ENCODE measurements around the gene DLG2.

DLG2 gene

DNA sequence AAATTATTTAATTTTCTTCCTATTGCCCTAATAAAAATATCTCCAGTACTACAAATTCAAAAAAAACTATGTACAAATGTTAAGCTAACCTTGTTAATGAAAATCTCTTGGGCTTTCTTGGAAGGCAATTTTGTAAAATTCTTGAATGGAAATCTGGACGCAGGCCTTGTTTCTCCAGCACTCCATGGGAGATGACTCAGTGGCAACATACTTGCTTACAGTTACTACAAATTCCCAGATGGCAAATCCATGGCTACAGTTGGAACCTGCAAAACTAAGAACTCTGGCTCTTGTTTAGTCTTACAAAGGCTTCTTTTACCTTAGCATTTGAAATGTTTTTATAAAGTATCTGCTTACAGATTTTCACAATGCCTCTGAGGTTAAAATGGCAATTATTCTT, 725.2 kb downstream of the DLG2 start:
- peak; percentile 87 for DNase-seq (ENCODE audit: low read depth)
- H3K4me3 ChIP-seq (ENCODE audit: low read depth, low read length): no peak overlapping the region

DNA sequence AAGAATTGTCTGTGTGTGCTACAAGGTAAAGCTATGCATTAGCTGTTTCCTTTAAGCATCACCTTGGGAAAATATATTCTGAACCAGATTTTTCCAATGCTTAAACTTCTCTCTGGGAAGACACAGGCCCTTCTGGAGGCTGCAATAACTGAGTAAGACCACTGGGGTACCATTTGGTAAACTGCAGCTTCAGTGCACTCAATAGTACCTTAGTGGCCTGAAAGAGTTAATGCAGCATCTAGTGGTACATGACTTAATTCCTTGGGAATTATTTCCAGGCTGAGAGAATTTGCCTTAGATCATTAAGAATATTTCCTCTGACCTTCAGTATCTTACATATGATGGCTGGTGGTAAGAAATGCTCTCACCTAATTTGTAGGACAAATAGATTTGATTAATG, 727.4 kb downstream of the DLG2 start:
- no peak for DNase-seq (ENCODE audit: low read depth)
- no peak overlapping the region for H3K4me3 ChIP-seq (ENCODE audit: low read depth, low read length)

DNA sequence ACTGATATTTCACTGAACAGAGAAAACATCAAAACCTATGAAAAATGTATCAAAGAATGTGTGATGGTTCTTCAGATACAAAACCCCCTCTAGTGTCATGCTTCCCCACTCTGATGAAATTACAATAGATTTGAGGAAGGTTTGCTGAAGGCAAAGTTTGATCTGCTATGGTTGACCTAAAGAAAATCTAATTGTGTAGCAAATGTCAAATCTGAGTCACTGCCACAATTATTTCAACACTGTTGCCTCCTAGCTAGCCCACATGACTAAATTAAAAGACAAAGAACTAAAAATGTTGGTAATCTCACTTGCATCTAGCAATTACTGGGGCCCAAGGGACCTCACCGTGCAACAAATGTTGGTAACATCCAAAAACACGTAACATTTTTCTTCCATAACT, 728.0 kb downstream of the DLG2 start:
- no peak overlapping the region for H3K4me3 ChIP-seq (ENCODE audit: low read depth, low read length)
- no peak for DNase-seq (ENCODE audit: low read depth)

DNA sequence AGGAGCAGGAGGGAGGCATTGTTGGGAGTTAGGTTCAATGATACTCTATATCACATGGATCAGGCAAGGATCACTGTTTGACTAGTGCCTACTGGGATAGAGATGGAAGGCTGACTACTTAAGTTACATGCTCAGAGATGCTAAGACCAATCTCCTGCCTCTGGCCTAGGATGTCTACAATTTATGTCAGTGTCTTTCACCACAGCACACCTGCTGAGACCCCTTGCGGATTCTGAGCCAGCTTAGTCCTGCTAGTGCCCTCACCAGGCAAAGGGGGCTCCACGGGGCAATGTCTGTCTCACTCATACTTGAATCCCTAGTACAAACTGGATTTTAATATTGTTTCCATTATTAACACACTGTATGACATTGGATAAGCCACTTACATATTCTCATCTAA, 732.5 kb downstream of the DLG2 start:
- H3K4me3 ChIP-seq (ENCODE audit: low read depth, low read length): no peak overlapping the region
- DNase-seq (ENCODE audit: low read depth): no peak

DNA sequence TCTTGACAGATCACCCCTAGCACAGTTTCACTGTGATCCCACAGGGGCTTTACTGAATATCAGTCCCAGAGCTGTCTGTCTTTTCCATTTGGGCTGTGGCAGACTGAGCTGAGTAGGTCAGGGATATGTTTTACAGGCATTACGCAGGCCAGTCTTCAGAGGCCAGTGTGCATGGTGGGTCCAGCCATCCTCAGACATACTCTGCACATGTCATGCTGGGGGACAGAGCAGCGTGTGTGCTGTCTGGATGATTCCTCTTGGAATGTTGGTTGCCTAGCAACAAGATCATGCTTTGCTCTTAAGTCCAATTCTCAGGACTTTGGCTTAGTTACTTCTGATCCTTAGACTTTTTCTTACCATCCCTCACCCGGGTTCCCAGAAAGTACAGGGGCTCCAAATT, 736.5 kb downstream of the DLG2 start:
- no peak overlapping the region for H3K4me3 ChIP-seq (ENCODE audit: low read depth, low read length)
- no peak for DNase-seq (ENCODE audit: low read depth)

DNA sequence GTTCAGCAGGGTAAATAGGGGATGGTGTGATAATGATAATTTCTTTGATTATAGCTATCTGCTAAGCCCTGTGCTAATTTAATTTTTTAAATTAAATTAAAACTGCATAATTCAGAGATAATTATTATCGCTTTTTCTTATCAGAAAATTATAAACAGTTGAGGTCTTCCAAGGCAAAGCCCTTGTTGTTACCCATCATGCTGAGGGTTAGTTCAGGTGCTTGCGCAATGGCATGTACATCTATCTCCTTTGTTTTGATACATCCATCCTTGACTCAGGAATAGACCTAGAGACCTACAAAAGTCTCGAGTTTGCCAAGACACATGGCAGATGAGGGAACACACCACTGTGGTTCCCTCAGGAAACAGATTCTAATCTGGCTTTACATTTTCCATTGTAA, 737.6 kb downstream of the DLG2 start:
- no peak for DNase-seq (ENCODE audit: low read depth)

DNA sequence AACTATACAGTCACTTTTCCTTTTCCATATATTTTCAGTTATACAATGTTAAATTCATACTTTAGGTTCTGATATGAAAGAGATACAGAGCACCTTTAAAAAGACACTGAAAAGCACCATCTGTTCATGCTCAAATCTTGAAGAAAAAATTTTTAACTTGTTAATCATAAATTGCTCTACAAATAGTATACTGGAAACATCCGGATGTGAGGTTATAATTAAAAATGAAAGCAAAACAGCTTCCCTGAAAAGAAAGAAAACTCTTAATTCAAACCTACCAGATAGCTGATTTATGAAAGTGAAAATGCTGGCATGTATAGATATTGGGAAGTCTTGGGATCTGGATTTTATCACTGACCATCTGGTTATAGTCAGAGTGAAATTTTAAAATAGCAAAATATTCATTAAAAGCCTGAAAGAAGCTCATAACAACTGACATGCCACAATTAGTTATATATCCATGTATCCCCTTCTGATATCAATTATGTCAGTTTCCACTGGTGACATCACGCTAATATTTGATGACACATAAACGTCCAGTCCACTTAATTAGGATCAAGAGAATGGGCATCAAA, 740.0 kb downstream of the DLG2 start:
- H3K4me3 ChIP-seq (ENCODE audit: low read depth, low read length): no peak overlapping the region
- DNase-seq (ENCODE audit: low read depth): no peak

More for the DNA sequence above, 737.6 kb downstream of the DLG2 start:
- no peak overlapping the region for H3K4me3 ChIP-seq (ENCODE audit: low read depth, low read length)

DNA sequence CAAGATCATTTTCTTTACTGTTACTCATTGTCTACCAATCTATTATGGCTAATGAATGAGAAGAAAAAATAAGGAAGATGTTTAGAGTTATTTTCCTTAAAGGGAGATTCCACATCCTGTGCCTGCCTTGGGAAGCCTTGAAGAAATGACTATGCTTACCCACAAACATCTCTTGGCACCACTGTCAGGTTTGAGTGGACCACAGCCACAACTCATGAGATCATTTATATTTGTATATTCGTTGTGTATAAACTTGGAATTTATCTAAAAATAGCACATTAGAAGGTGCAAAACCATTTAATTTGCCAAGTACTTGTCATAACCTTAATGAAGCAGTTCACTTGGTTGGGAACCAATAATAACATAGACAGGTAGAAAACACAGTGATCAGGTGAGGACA, 740.8 kb downstream of the DLG2 start:
- no peak overlapping the region for H3K4me3 ChIP-seq (ENCODE audit: low read depth, low read length)
- no peak for DNase-seq (ENCODE audit: low read depth)

DNA sequence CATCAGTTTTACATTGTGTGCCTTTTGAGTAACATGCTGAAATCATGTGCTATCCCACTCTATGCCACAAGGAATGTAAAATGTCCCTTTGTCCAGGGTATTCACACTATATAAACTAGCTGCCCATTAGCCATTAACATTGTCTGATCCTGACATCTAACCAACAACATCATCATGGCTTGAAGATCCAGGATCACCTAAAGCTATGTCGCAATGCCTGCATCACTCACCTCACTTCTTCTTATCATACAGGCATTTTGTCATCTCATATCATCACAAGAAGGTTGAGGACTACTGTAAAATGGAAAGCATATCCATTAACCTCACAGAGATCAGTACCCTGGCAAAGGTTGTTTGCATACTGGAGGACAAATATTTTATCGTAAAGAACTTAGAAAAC, 742.3 kb downstream of the DLG2 start:
- no peak overlapping the region for H3K4me3 ChIP-seq (ENCODE audit: low read depth, low read length)
- no peak for DNase-seq (ENCODE audit: low read depth)

DNA sequence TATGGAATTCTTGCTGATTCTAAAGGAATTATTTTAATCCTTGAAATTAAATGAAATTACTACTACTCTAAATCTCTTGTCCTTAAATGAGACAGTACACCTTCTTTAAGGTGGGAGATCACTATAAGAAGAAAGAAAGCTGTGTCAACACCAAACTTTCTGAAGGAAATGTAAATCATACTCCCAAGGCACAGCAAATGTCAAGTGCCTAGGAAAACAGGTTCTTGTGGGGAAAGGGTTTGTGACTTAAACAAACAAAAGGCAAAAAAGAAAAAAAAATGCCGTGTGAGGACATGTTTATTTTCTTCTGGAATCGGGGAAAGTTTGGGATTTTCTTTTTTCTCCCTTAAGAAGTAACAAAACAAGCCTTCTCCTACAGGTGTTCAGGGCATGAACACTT, 745.1 kb downstream of the DLG2 start:
- no peak for DNase-seq (ENCODE audit: low read depth)
- H3K4me3 ChIP-seq (ENCODE audit: low read depth, low read length): no peak overlapping the region

DNA sequence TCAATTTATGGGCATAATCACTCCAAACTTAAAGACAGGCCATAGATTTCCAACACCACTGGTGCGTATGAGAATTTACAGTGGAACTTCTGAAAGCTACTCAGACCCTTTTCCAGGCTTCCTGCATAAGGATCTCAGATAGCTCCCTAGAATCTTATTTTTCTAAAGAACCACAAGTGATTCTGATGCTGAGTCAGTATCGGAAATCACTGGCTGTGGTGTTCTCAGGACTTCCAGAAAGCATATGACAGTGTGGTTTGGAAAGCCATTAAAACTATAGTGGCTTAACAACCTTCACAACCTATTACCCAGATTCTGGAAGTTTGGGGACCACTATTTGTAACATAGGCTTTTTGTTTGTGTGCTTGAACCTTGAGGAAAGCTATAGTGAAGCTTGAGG, 756.0 kb downstream of the DLG2 start:
- no peak overlapping the region for H3K4me3 ChIP-seq (ENCODE audit: low read depth, low read length)
- DNase-seq (ENCODE audit: low read depth): no peak

DNA sequence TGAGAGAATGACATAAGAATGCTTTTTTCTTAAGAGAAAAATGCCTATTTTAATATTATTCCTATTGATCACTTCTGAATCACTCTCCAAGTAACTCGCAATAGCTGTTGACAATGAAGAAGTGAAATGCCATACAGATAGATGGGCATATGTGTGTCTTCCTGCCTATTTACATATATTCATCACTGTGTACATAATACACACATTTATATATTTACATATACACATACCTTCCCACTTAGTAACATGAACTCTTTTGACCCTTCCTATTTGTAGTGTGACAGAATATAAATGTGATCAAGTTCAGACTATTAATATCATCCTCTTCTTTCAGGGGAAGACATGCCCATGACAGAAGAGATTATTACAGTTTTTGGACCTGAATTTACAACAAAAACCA, 756.7 kb downstream of the DLG2 start:
- H3K4me3 ChIP-seq (ENCODE audit: low read depth, low read length): no peak overlapping the region
- DNase-seq (ENCODE audit: low read depth): no peak

DNA sequence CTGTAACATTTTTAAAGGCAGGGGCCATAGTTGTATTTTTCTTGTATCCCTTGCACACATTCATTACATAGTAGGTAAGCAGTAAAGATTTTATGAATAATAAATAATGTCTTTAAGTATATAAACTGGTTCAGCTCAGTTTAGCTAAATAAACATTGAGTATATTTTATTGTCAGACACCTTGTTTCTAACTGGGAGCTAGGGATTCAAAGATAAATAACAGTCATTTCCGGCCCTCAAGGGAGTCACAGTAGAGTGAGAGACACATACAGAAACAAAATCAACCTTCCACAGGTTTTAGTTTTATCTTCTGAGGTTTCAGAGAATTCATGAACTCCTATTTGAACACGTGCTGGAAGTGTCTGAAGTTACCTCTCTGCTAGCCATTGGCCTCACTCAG, 760.2 kb downstream of the DLG2 start:
- no peak overlapping the region for H3K4me3 ChIP-seq (ENCODE audit: low read depth, low read length)
- DNase-seq (ENCODE audit: low read depth): no peak

DNA sequence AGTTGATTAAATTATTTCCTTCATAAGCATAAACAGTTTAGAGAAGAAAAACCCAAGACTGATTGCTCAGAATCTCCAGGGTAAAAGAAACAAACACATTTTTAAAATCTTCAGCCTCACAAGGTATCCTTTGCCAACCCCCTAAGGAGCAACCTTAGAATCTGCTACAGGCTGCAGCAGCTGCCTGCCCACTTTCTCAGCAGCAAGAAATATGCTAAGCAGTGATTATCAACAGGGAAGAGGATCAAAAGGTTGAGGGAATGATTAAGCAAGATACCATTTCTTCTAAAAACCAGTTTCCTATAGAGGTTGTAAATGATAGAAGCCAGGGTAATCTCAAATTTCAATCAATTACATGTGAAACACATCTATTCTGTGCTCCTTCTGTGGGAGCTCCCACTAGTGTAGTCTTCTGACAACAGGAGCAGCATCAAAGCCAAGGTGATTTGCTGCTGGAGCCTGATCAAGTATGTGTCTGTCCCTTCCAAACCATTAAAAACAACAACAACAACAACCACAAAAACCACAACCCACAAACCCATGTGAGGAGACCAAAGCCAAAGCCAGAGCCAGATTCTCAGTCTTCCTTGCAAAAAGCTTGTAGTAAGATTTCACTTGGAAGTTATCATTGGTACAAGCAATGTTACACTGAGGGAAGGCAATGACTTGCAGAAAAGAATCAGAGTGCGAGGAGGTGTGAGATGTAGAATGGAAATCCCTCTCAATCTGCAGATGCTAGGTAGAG, 761.2 kb downstream of the DLG2 start:
- no peak for DNase-seq (ENCODE audit: low read depth)
- no peak overlapping the region for H3K4me3 ChIP-seq (ENCODE audit: low read depth, low read length)

DNA sequence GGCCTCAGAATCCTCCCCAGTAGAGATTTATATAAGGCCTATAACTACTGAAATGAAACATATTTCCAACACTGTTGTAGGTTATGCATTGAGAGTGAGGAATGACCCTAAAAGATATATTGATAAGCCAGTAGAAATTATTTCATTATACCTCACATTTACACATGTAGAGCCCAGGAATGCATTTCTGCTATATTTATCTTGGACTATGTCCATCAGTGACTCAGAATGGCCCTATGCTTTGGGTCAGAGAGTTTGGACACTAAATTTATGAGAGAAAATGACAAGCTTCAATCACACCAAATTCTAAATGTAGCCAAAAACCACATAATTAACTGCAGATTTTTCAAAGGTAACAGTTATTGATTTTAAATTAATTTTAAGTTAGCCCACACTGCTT, 761.9 kb downstream of the DLG2 start:
- DNase-seq (ENCODE audit: low read depth): no peak
- H3K4me3 ChIP-seq (ENCODE audit: low read depth, low read length): no peak overlapping the region

DNA sequence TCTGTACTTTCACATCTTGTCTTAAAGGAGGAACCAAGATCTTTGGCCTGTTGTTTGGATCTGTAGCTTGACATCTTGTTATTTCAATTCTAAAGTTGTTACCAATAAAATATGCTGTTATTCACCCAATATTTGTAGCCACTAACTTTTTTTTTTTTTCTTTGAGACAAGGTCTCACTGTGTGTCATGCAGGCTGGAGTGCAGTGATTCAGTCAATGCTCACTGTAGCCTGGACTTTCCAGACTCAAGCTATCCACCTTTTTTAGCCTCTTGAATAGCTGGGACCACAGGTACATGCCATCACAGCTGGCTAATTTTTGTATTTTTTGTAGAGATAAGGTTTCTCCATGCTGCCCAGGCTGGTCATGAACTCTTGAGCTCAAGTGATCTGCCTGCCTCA, 769.4 kb downstream of the DLG2 start:
- DNase-seq (ENCODE audit: low read depth): no peak
- H3K4me3 ChIP-seq (ENCODE audit: low read depth, low read length): no peak overlapping the region

DNA sequence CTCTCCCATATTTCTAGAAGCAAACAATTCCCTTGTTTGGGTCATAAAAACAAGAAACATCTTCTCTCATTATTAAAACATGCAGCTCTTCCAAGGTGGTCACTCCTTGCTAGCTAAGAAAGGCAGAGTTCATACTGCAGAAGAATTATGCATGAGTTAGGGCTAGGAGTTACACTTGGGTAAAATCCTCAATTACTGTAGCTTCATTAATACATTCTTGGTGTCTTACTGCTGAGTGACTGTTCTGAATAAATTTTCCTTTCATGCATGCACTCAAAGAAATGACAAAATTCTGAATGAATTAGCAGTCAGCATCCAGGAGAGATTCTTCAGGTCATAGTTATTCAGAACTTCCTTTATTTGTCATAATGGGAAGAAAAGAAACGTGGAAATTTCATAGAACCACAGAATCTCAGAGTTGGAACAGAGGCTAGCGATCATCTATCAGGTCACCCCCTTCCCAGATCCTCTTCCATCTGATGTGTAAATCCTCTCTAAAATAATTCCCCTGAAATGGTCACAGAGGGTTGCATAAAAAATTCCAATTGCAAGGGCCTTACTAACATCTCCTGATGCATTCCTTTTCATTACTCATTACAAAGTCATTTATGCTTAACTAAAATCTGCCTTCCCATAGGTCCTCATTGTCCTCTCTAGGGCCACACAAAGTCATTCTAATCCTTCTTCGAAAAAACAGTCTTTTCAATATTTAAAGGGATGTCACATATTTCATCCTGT, 771.5 kb downstream of the DLG2 start:
- peak; percentile 25 for DNase-seq (ENCODE audit: low read depth)
- no peak overlapping the region for H3K4me3 ChIP-seq (ENCODE audit: low read depth, low read length)

DNA sequence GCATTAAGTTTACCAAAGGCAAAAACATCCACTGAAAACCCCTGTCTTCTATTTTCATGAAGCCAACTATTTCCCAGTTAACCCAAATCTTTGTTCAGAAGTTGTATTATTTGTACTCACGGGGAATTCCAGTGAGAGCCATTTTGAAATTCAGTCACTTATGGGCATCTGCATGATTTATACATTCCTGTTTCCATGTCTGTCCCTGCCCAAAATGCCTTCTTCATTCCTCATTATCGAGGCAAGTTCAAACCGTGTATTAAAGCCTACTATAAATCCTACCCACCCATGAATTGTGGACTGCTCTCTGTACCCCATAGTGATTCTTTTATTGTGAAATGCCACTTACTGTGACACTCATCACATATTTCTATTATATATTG, 772.7 kb downstream of the DLG2 start:
- no peak for DNase-seq (ENCODE audit: low read depth)
- H3K4me3 ChIP-seq (ENCODE audit: low read depth, low read length): no peak overlapping the region

DNA sequence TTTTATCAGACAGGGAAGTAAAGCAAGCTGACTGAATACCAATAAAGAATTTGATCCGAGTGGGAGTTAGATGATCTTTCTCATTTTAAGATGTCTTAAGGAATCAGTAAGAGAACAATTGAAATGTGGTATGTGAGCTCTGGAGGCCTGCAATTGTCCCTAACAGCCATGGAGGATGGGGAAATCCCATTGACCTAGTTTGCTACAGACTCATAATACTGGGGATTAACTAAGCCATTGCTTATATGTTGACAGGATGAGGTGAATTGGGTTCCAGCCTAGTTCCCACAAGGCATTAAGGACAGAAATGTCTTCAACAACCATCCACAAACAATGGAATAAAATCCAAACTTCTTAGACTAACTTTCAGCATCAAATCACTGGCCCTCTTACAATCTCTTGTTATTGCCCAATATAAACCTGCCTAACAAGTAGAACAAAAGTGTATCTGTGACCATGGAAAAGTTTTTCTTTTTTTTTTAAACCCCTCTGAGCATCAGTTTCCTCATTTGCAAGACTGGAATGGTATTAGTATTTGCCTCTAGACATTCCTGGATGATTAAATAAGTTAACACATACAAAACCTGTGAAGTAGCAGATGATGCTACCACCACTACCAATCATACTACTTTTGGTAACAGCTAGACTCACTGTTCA, 773.2 kb downstream of the DLG2 start:
- no peak overlapping the region for H3K4me3 ChIP-seq (ENCODE audit: low read depth, low read length)
- DNase-seq (ENCODE audit: low read depth): no peak

DNA sequence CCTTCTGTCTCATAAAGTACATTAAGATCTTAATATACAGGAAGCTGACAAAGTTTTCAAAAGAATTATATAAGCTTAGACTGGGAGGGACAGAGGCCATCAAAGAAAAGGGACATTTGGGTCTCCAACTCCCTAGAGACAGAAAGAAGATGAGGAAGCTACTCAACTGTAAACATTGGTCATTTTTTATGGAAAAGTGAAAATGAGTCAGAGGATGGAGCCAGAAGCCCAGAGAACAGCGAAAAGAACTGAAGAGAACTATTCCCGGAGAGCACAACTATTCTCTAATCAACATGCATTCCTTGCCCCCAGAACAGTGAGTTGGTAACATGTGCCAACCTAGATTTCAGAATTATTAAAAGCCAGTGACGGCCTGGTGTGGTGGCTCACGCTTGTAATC, 779.3 kb downstream of the DLG2 start:
- H3K4me3 ChIP-seq (ENCODE audit: low read depth, low read length): no peak overlapping the region
- DNase-seq (ENCODE audit: low read depth): no peak
